WTC11 (cell line): Measurements from ENCODE around the gene ETV6. TPM values are rescaled to one million over a fixed set of nuclear protein-coding genes. Genes with fewer than 3 reads are reported as not detected.
A peak's percentile ranks its signal among the peaks of the same experiment; 100 is the strongest.

Experiments used
- ATAC-seq: fragments of 200-7000 bp; cut with Tn5 transposase; 2 replicates; pipeline ENCODE4 v1.10.0; 2021; ENCODE audit warnings: mild to moderate bottlenecking, moderate library complexity
- CTCF ChIA-PET: fragments of 300-600 bp; sonication (Branson Sonifier 250); formaldehyde crosslinking; loops from one replicate; lab custom pipeline; 2021; ENCODE audit warnings: antibody characterized with exemption; lab: Charles Lee
- POLR2A ChIA-PET: fragments of 350-600 bp; sonication (Branson Sonifier 250); formaldehyde crosslinking; loops from one replicate; lab custom pipeline; 2021; ENCODE audit warnings: antibody characterized with exemption; lab: Charles Lee
- DNase-seq: peaks from one replicate; pipeline ENCODE4 v3.0.0; 2021; ENCODE audit warnings: low spot score
- H3K27ac Mint-ChIP-seq: 2 replicates; pipeline ENCODE4 v1.8.0; 2021; ENCODE audit warnings: mixed read lengths
- H3K27me3 Mint-ChIP-seq: 2 replicates; pipeline ENCODE4 v1.8.0; 2021; ENCODE audit warnings: low read depth, mild to moderate bottlenecking, moderate library complexity, mixed read lengths
- H3K36me3 Mint-ChIP-seq: 2 replicates; pipeline ENCODE4 v1.8.0; 2021; ENCODE audit warnings: mixed read lengths
- H3K4me1 Mint-ChIP-seq: 2 replicates; pipeline ENCODE4 v1.8.0; 2022; ENCODE audit warnings: mixed read lengths
- H3K4me3 Mint-ChIP-seq: 2 replicates; pipeline ENCODE4 v1.8.0; 2021; ENCODE audit warnings: mild to moderate bottlenecking, moderate library complexity, mixed read lengths
- H3K9me3 Mint-ChIP-seq: 2 replicates; pipeline ENCODE4 v1.8.0; 2021; ENCODE audit warnings: mixed read lengths
- CREM ChIP-seq: sonication (generic); formaldehyde crosslinking; IDR thresholded peaks from 2 replicates; pipeline ENCODE4 v1.8.1; 2022; ENCODE audit warnings: mild to moderate bottlenecking, missing genetic modification reagents, moderate library complexity
- CTCF ChIP-seq: fragments of 200-600 bp; IDR thresholded peaks from 2 replicates; pipeline ENCODE4 v1.8.0; 2022; ENCODE audit warnings: antibody characterized with exemption
- E2F4 ChIP-seq: sonication (generic); formaldehyde crosslinking; IDR thresholded peaks from 2 replicates; pipeline ENCODE4 v1.8.1; 2022; ENCODE audit warnings: low read depth, mild to moderate bottlenecking, moderate library complexity, missing genetic modification reagents, borderline replicate concordance
- ELF4 ChIP-seq: sonication (generic); formaldehyde crosslinking; IDR thresholded peaks from 2 replicates; pipeline ENCODE4 v1.8.1; 2022; ENCODE audit warnings: low read depth, mild to moderate bottlenecking, moderate library complexity, missing genetic modification reagents
- EMX1 ChIP-seq: fragments of 250-450 bp; sonication (Bioruptor Pico); IDR thresholded peaks from 2 replicates; pipeline ENCODE4 v1.8.0; 2021; ENCODE audit warnings: mild to moderate bottlenecking
- ESRRA ChIP-seq: sonication (generic); formaldehyde crosslinking; IDR thresholded peaks from 2 replicates; pipeline ENCODE4 v1.8.1; 2022; ENCODE audit warnings: mild to moderate bottlenecking, missing genetic modification reagents, borderline replicate concordance
- ETV6 ChIP-seq: sonication (generic); formaldehyde crosslinking; IDR thresholded peaks from 2 replicates; pipeline ENCODE4 v1.8.1; 2022; ENCODE audit warnings: mild to moderate bottlenecking, missing genetic modification reagents
- FOXP1 ChIP-seq: sonication (generic); formaldehyde crosslinking; IDR thresholded peaks from 2 replicates; pipeline ENCODE4 v1.8.0; 2022; ENCODE audit warnings: missing genetic modification reagents, mild to moderate bottlenecking, moderate library complexity, borderline replicate concordance
- GTF2I ChIP-seq: fragments of 250-450 bp; sonication (Bioruptor Pico); conservative IDR thresholded peaks from 2 replicates; pipeline ENCODE4 v1.4.0; 2021; ENCODE audit warnings: mild to moderate bottlenecking
- HMGA2 ChIP-seq: fragments of 250-450 bp; sonication (Bioruptor Pico); IDR thresholded peaks from 2 replicates; pipeline ENCODE4 v1.4.0; 2021; ENCODE audit warnings: mild to moderate bottlenecking, moderate library complexity
- IRF1 ChIP-seq: sonication (generic); formaldehyde crosslinking; IDR thresholded peaks from 2 replicates; pipeline ENCODE4 v1.8.0; 2023; ENCODE audit warnings: missing genetic modification reagents
- KAT7 ChIP-seq: sonication (generic); formaldehyde crosslinking; IDR thresholded peaks from 2 replicates; pipeline ENCODE4 v1.8.1; 2023; ENCODE audit warnings: missing genetic modification reagents, mild to moderate bottlenecking, borderline replicate concordance
- MYBL2 ChIP-seq: sonication (generic); formaldehyde crosslinking; IDR thresholded peaks from 2 replicates; pipeline ENCODE4 v1.8.1; 2023; ENCODE audit warnings: mild to moderate bottlenecking, moderate library complexity, missing genetic modification reagents
- NR2C2 ChIP-seq: sonication (generic); formaldehyde crosslinking; IDR thresholded peaks from 2 replicates; pipeline ENCODE4 v1.8.0; 2022; ENCODE audit warnings: mild to moderate bottlenecking, missing genetic modification reagents
- PRRX2 ChIP-seq: fragments of 250-450 bp; sonication (Bioruptor Pico); IDR thresholded peaks from 2 replicates; pipeline ENCODE4 v1.8.0; 2021; ENCODE audit warnings: mild to moderate bottlenecking
- SMAD3 ChIP-seq: sonication (generic); formaldehyde crosslinking; IDR thresholded peaks from 2 replicates; pipeline ENCODE4 v1.8.0; 2022; ENCODE audit warnings: missing genetic modification reagents, mild to moderate bottlenecking, borderline replicate concordance
- TEAD1 ChIP-seq: sonication (generic); formaldehyde crosslinking; IDR thresholded peaks from 2 replicates; pipeline ENCODE4 v1.8.0; 2022; ENCODE audit warnings: mild to moderate bottlenecking, missing genetic modification reagents
- TEAD4 ChIP-seq: sonication (generic); formaldehyde crosslinking; IDR thresholded peaks from 2 replicates; pipeline ENCODE4 v1.8.0; 2022; ENCODE audit warnings: mild to moderate bottlenecking, missing genetic modification reagents
- USF2 ChIP-seq: sonication (generic); formaldehyde crosslinking; IDR thresholded peaks from 2 replicates; pipeline ENCODE4 v1.8.1; 2023; ENCODE audit warnings: mild to moderate bottlenecking, missing genetic modification reagents, moderate library complexity
- ZNF317 ChIP-seq: sonication (generic); formaldehyde crosslinking; IDR thresholded peaks from 2 replicates; pipeline ENCODE4 v1.8.1; 2023; ENCODE audit warnings: low read depth, mild to moderate bottlenecking, moderate library complexity, missing genetic modification reagents, borderline replicate concordance
- ZNF396 ChIP-seq: fragments of 250-450 bp; sonication (Bioruptor Pico); IDR thresholded peaks from 2 replicates; pipeline ENCODE4 v1.8.0; 2021; ENCODE audit warnings: mild to moderate bottlenecking, moderate library complexity, borderline replicate concordance
- ZNF416 ChIP-seq: fragments of 250-450 bp; sonication (Bioruptor Pico); IDR thresholded peaks from 2 replicates; pipeline ENCODE4 v1.9.0; 2021; ENCODE audit warnings: mild to moderate bottlenecking, inconsistent platforms
- ZNF512 ChIP-seq: sonication (generic); formaldehyde crosslinking; IDR thresholded peaks from 2 replicates; pipeline ENCODE4 v1.8.1; 2022; ENCODE audit warnings: missing genetic modification reagents, borderline replicate concordance
- total RNA-seq: library from RNA; stranded (reverse); gene quantifications from 3 replicates; pipeline ENCODE4 v1.2.3, GENCODE V29; 2021

Gene ETV6
- total RNA-seq, 1 experiment from 2014 or later: 23.5 TPM

GRCh38 chr12:11667171-11667570 lies 17.7 kb downstream of the ETV6 start:
- Mint-ChIP-seq H3K4me3 (no peak overlapping the region), H3K9me3 (no peaks in the 10 kb centered on the region), H3K36me3 (peaks cover 4% of the 10 kb centered on the region; the same call in 1 of the 2 replicates), H3K4me1 (peaks cover 59% of the 10 kb centered on the region), H3K27ac (peak overlapping the region; percentile 58), H3K27me3 (no peaks in the 10 kb centered on the region)
- no peak for DNase-seq
- TF ChIP-seq FOXP1 (CRISPR knock-in tag): no peak
- TF ChIP-seq TEAD4 (CRISPR knock-in tag): no peak
- TF ChIP-seq GTF2I (CRISPR knock-in tag): no peak
- TF ChIP-seq ZNF396 (CRISPR knock-in tag): no peak
- TF ChIP-seq ESRRA (CRISPR knock-in tag): no peak
- no peak for TF ChIP-seq ETV6 (CRISPR knock-in tag)
- no peak for TF ChIP-seq KAT7 (CRISPR knock-in tag)
- TF ChIP-seq ZNF416 (CRISPR knock-in tag): no peak
- no peak for TF ChIP-seq ELF4 (CRISPR knock-in tag)
- CTCF ChIA-PET: interaction anchor here (1.0 to 1.4 kb wide), 4 partner anchors 58 to 101 kb away, joined by 3 to 5 read pairs (median 3); no protein-coding TSS in a partner anchor
- POLR2A ChIA-PET: interaction anchor here (0.6 kb wide), 1 partner anchor 999 kb away, joined by 7 read pairs; no protein-coding TSS in a partner anchor
- no peak for ATAC-seq

GRCh38 chr12:11668611-11669010 lies 19.1 kb downstream of the ETV6 start:
- no peak for DNase-seq
- no peaks in the 10 kb centered on the region for H3K9me3 Mint-ChIP-seq
- no peak overlapping the region for H3K4me3 Mint-ChIP-seq
- ATAC-seq: no peak
- H3K4me1 Mint-ChIP-seq: peaks cover 62% of the 10 kb centered on the region
- peak overlapping the region; percentile 1 for H3K27ac Mint-ChIP-seq
- peaks cover 4% of the 10 kb centered on the region; the same call in 1 of the 2 replicates for H3K36me3 Mint-ChIP-seq
- TF ChIP-seq EMX1 (CRISPR knock-in tag): no peak
- peak; percentile 73 for TF ChIP-seq ZNF317 (CRISPR knock-in tag)
- TF ChIP-seq, all 79 proteins: peak for 1
- no peaks in the 10 kb centered on the region for H3K27me3 Mint-ChIP-seq
- CTCF ChIA-PET: no interaction called here
- POLR2A ChIA-PET: interaction anchor here (0.5 kb wide), 1 partner anchor 223 kb away, joined by 6 read pairs; no protein-coding TSS in a partner anchor

- ATAC-seq: peak; percentile 28; the same call in 1 of the 2 replicates
- ChIA-PET CTCF (interaction anchor here (0.5 to 0.9 kb wide), 4 partner anchors 155 to 364 kb away, joined by 3 to 6 read pairs (median 3); no protein-coding TSS in a partner anchor), POLR2A (no interaction called here)
- Mint-ChIP-seq H3K4me3 (no peak overlapping the region), H3K27me3 (no peaks in the 10 kb centered on the region), H3K4me1 (peaks cover 70% of the 10 kb centered on the region), H3K9me3 (no peaks in the 10 kb centered on the region), H3K36me3 (peaks cover 4% of the 10 kb centered on the region; the same call in 1 of the 2 replicates), H3K27ac (no peak overlapping the region)
- no peak for DNase-seq
- no peak for TF ChIP-seq CREM (CRISPR knock-in tag)
- no peak for TF ChIP-seq ZNF512 (CRISPR knock-in tag)
- no peak for TF ChIP-seq NR2C2 (CRISPR knock-in tag)
- no peak for TF ChIP-seq IRF1 (CRISPR knock-in tag)
- no peak for TF ChIP-seq ZNF317 (CRISPR knock-in tag)
- TF ChIP-seq TEAD1 (CRISPR knock-in tag): no peak
- TF ChIP-seq MYBL2 (CRISPR knock-in tag): no peak
- no peak for TF ChIP-seq SMAD3 (CRISPR knock-in tag)
- no peak for TF ChIP-seq E2F4 (CRISPR knock-in tag)
- no peak for TF ChIP-seq HMGA2 (CRISPR knock-in tag)
- no peak for TF ChIP-seq USF2 (CRISPR knock-in tag)
- no peak for TF ChIP-seq ESRRA (CRISPR knock-in tag)
- no peak for TF ChIP-seq CTCF
- no peak for TF ChIP-seq PRRX2 (CRISPR knock-in tag)
These were observed 19.9 kb downstream of the ETV6 start for GRCh38 chr12:11669348-11669747.
